ENCODE results near the gene FAM168A.

DNA sequence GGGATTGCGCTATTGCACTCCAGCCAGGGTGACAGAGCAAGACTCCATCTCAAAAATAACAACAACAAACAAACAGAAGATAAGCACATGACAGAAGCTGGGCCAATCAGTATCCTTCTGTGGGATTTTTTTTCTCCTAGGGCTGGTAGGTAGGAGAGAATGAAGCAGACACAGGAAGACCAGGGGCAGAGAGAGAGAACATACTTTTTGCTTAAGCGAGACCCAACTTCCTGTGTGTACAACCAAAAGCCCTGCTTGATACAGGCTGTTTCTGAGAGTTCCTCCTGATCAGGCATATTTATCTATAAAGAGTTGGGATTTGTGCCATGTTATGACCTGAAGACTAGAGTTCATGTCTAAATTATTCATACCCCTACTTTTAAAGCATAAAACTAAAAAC is 36.1 kb upstream of the FAM168A start:
- TF ChIP-seq, protein P1, sequence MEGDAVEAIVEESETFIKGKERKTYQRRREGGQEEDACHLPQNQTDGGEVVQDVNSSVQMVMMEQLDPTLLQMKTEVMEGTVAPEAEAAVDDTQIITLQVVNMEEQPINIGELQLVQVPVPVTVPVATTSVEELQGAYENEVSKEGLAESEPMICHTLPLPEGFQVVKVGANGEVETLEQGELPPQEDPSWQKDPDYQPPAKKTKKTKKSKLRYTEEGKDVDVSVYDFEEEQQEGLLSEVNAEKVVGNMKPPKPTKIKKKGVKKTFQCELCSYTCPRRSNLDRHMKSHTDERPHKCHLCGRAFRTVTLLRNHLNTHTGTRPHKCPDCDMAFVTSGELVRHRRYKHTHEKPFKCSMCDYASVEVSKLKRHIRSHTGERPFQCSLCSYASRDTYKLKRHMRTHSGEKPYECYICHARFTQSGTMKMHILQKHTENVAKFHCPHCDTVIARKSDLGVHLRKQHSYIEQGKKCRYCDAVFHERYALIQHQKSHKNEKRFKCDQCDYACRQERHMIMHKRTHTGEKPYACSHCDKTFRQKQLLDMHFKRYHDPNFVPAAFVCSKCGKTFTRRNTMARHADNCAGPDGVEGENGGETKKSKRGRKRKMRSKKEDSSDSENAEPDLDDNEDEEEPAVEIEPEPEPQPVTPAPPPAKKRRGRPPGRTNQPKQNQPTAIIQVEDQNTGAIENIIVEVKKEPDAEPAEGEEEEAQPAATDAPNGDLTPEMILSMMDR (IDR thresholded peaks at IDR 0.05; ENCODE audit: low read depth, low read length) = no peak
- no peak for TF ChIP-seq EZH2phosphoT487 (IDR thresholded peaks at IDR 0.05; ENCODE audit: low read depth)

Measured in OCI-LY3 (cell line).